PFSK-1 (cell line): Measurements from ENCODE around the gene CALML3.

ENCODE experiments used
- FOXP2 ChIP-seq: optimal IDR thresholded peaks from 2 replicates; pipeline ENCODE3; 2011; ENCODE audit warnings: borderline replicate concordance, control low read depth, inconsistent platforms; ENCODE audit not compliant: insufficient read depth; ENCODE audit errors: extremely low read length, extremely low read depth
- POLR2AphosphoS5 ChIP-seq: IDR thresholded peaks from 2 replicates; pipeline ENCODE4 v1.6.1; 2012; ENCODE audit warnings: low read depth, mild to moderate bottlenecking, control low read depth, low read length, moderate library complexity
- SIN3A ChIP-seq: IDR thresholded peaks from 2 replicates; pipeline ENCODE4 v1.6.1; 2012; ENCODE audit warnings: mild to moderate bottlenecking, low read length, moderate library complexity, borderline replicate concordance; ENCODE audit not compliant: insufficient read depth
- TAF1 ChIP-seq: IDR thresholded peaks from 2 replicates; pipeline ENCODE4 v1.6.1; 2012; ENCODE audit warnings: low read length, control low read depth, borderline replicate concordance; ENCODE audit not compliant: insufficient read depth
- TF ChIP-seq, protein P1 (sequence below), 2 experiments: IDR thresholded peaks; 2 replicates each; pipeline versions ENCODE4 v1.6.1 to v1.8.0; 2011 to 2012; ENCODE audit warnings: low read depth in 2 of 2, low read length in 2 of 2, control low read depth in 1 of 2, inconsistent platforms in 1 of 2, mild to moderate bottlenecking in 1 of 2, moderate library complexity in 1 of 2; ENCODE audit not compliant: insufficient read depth in 1 of 2

Gene CALML3

GRCh38 chr10:5537684-5538083, 12.9 kb downstream of the CALML3 start:
- no peak for TF ChIP-seq POLR2AphosphoS5
- TF ChIP-seq, protein P1, sequence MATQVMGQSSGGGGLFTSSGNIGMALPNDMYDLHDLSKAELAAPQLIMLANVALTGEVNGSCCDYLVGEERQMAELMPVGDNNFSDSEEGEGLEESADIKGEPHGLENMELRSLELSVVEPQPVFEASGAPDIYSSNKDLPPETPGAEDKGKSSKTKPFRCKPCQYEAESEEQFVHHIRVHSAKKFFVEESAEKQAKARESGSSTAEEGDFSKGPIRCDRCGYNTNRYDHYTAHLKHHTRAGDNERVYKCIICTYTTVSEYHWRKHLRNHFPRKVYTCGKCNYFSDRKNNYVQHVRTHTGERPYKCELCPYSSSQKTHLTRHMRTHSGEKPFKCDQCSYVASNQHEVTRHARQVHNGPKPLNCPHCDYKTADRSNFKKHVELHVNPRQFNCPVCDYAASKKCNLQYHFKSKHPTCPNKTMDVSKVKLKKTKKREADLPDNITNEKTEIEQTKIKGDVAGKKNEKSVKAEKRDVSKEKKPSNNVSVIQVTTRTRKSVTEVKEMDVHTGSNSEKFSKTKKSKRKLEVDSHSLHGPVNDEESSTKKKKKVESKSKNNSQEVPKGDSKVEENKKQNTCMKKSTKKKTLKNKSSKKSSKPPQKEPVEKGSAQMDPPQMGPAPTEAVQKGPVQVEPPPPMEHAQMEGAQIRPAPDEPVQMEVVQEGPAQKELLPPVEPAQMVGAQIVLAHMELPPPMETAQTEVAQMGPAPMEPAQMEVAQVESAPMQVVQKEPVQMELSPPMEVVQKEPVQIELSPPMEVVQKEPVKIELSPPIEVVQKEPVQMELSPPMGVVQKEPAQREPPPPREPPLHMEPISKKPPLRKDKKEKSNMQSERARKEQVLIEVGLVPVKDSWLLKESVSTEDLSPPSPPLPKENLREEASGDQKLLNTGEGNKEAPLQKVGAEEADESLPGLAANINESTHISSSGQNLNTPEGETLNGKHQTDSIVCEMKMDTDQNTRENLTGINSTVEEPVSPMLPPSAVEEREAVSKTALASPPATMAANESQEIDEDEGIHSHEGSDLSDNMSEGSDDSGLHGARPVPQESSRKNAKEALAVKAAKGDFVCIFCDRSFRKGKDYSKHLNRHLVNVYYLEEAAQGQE (IDR thresholded peaks at IDR 0.05; ENCODE audit: insufficient read depth in 1 of 2, low read depth in 2 of 2, low read length in 2 of 2), result no peak
- TF ChIP-seq FOXP2, result no peak
- no peak for TF ChIP-seq TAF1
- TF ChIP-seq SIN3A, result no peak

GRCh38 chr10:5538446-5538845, 13.7 kb downstream of the CALML3 start:
- no peak for TF ChIP-seq TAF1
- TF ChIP-seq SIN3A, result no peak
- no peak for TF ChIP-seq POLR2AphosphoS5

DNA sequence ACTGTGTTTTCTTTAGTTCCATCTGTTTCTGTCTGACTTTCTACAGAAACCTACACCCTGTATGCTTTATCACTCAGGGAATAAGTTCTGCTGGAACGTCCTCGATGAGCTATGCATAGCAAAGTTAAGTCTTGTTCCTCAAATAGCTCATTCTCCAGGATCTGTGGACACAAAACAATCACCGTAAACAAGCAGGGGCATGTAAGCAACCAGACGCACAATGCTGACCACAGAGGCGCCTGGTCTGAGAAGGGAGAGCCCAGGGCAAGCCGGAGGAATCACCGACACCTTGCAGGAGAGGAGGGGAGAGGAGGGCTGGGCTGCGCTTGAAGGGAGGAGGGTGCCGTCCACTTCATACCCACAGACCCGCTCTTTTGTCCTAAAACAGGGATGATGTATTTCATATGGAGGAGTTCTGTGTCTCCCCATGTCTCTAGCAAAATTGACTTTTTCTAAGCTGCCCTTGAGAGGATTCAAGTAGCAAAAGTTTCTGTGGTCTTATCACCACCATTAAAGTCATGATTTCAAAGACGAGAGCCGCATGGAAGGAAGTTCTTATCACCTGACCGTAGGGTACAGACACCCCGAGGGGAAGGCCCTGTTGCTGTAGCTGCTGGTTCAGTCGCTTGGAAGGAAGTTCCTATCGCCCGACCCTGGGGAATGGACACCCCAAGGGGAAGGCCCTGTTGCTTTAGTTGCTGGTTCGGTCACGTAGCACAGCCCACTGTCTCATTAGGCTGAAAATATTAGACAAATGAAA, 14.3 kb downstream of the CALML3 start:
- TF ChIP-seq TAF1 (no peak), SIN3A (no peak), FOXP2 (no peak), POLR2AphosphoS5 (no peak)
- TF ChIP-seq, protein P1 (IDR thresholded peaks at IDR 0.05; ENCODE audit: insufficient read depth in 1 of 2, low read depth in 2 of 2, low read length in 2 of 2), result no peak

- TF ChIP-seq POLR2AphosphoS5 (no peak), SIN3A (no peak), TAF1 (no peak), FOXP2 (no peak)
- TF ChIP-seq, protein P1 (IDR thresholded peaks at IDR 0.05; ENCODE audit: insufficient read depth in 1 of 2, low read depth in 2 of 2, low read length in 2 of 2), result no peak
Measured at GRCh38 chr10:5540080-5540479, 15.3 kb downstream of the CALML3 start.

- TF ChIP-seq, protein P1 (IDR thresholded peaks at IDR 0.05; ENCODE audit: insufficient read depth in 1 of 2, low read depth in 2 of 2, low read length in 2 of 2), result no peak
- TF ChIP-seq FOXP2 (no peak), SIN3A (no peak), TAF1 (no peak), POLR2AphosphoS5 (no peak)
Measured at GRCh38 chr10:5540891-5541290, 16.1 kb downstream of the CALML3 start.
